Body of pancreas (tissue), 4 donors: ENCODE measurements around the gene CASKIN2.

Experiments used
- POLR2A ChIP-seq, 3 donors: fragments of 450-650 bp; IDR thresholded peaks; one replicate each; pipeline ENCODE4 v1.6.1; 2016; ENCODE audit warnings: antibody characterized with exemption in 3 of 3, mild to moderate bottlenecking in 2 of 3
- TF ChIP-seq, protein P1 (sequence below), 7 experiments: fragments of 450-650 bp in 4 of 7; fragments of 200-600 bp in 3 of 7; sonication (generic) in 3 of 7; IDR thresholded peaks; one replicate each; pipeline ENCODE4 v1.5.1; 2016 to 2019; ENCODE audit warnings: antibody characterized with exemption in 7 of 7

DNA sequence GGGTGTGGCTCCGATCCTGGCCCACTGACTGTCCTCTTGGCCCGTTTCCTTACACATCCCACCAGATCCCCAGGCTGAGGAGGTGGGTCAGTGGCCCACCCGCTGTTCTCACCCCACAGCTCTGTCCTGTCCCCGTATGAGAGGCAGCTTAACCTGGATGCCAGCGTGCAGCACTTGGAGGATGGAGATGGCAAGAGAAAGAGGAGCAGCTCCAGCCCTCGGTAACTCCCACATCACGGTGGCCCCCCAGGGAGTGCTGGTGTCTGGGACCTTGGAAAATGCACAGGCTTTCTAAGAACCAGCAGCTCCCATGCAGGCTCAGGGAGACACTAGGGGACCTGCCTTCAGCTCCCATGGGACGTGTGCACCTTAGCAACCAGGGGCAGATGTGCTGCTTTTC, 6.0 kb upstream of the CASKIN2 start:
- TF ChIP-seq, protein P1, sequence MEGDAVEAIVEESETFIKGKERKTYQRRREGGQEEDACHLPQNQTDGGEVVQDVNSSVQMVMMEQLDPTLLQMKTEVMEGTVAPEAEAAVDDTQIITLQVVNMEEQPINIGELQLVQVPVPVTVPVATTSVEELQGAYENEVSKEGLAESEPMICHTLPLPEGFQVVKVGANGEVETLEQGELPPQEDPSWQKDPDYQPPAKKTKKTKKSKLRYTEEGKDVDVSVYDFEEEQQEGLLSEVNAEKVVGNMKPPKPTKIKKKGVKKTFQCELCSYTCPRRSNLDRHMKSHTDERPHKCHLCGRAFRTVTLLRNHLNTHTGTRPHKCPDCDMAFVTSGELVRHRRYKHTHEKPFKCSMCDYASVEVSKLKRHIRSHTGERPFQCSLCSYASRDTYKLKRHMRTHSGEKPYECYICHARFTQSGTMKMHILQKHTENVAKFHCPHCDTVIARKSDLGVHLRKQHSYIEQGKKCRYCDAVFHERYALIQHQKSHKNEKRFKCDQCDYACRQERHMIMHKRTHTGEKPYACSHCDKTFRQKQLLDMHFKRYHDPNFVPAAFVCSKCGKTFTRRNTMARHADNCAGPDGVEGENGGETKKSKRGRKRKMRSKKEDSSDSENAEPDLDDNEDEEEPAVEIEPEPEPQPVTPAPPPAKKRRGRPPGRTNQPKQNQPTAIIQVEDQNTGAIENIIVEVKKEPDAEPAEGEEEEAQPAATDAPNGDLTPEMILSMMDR (IDR thresholded peaks at IDR 0.05), result no peak
- no peak for TF ChIP-seq POLR2A (IDR thresholded peaks at IDR 0.05)
